Measurements from ENCODE around the gene CCL23. TPM values are rescaled to one million over a fixed set of nuclear protein-coding genes. Genes with fewer than 3 reads are reported as not detected.

CCL23 gene
- not detected in 5 replicates for total RNA-seq (2022; extraction: Qiagen RNA extraction)

GRCh38 chr17:36017799-36018198 is at the start of gene CCL23:
TSS of gene CCL23 (minus strand) at chr17:36017972. CDS start at chr17:36017897, 75 bp downstream.

GRCh38 chr17:36063786-36064541 is 46.2 kb upstream of the CCL23 start, which contains the start of gene CCL18:
TSS of gene CCL18 (plus strand) at chr17:36064272. CDS start at chr17:36064343, 71 bp downstream.

GRCh38 chr17:36001110-36001771 is 16.5 kb downstream of the CCL23 start, which contains the start of gene CCL15:
TSS of gene CCL15 (minus strand) at chr17:36001553. CDS start at chr17:36001492, 61 bp downstream.

GRCh38 chr17:35986643-35987042 is 31.1 kb downstream of the CCL23 start, which contains the start of gene CCL14:
TSS of gene CCL14 (minus strand) at chr17:35986729. CDS start at chr17:35986649, 80 bp downstream.

GRCh38 chr17:35981246-35981645 is 36.5 kb downstream of the CCL23 start, which contains the start of gene CCL16:
TSS of gene CCL16 (minus strand) at chr17:35981497. CDS start at chr17:35981420, 77 bp downstream.

Other genes with a start within 250 kb of the CCL23 start
- 4.9 to 8.4 TPM (median 7.1 TPM) in 5 replicates for gene MMP28, start 222.3 kb downstream of the CCL23 start, total RNA-seq (2022; extraction: Qiagen RNA extraction)
- gene TAF15, start 208.5 kb downstream of the CCL23 start, total RNA-seq (2022; extraction: Qiagen RNA extraction): 190 to 214 TPM (median 208 TPM) in 5 replicates
- not detected in 5 replicates for gene HEATR9, start 149.1 kb downstream of the CCL23 start, total RNA-seq (2022; extraction: Qiagen RNA extraction)
- 0.79 to 1.5 TPM (median 1.2 TPM) in 5 replicates for gene CCL5, start 137.6 kb downstream of the CCL23 start, total RNA-seq (2022; extraction: Qiagen RNA extraction)
- 2.6 to 3.9 TPM (median 3.4 TPM) in 5 replicates for gene RDM1, start 87.2 kb downstream of the CCL23 start, total RNA-seq (2022; extraction: Qiagen RNA extraction)
- gene LYZL6, start 74.3 kb downstream of the CCL23 start, total RNA-seq (2022; extraction: Qiagen RNA extraction): not detected in 5 replicates
- gene CCL16, start 36.5 kb downstream of the CCL23 start, total RNA-seq (2022; extraction: Qiagen RNA extraction): not detected in 5 replicates
- not detected in 5 replicates for gene CCL14, start 31.2 kb downstream of the CCL23 start, total RNA-seq (2022; extraction: Qiagen RNA extraction)
- not detected in 5 replicates for gene CCL15, start 16.4 kb downstream of the CCL23 start, total RNA-seq (2022; extraction: Qiagen RNA extraction)
- not detected in 5 replicates for gene CCL18, start 46.3 kb upstream of the CCL23 start, total RNA-seq (2022; extraction: Qiagen RNA extraction)
- gene CCL3, start 72.2 kb upstream of the CCL23 start, total RNA-seq (2022; extraction: Qiagen RNA extraction): not detected in 5 replicates
- 0.09 TPM in 1 of 5 replicates, not detected in the others for gene CCL4, start 85.9 kb upstream of the CCL23 start, total RNA-seq (2022; extraction: Qiagen RNA extraction)
- gene TBC1D3B, start 158.7 kb upstream of the CCL23 start, total RNA-seq (2022; extraction: Qiagen RNA extraction): 1.8 to 3.6 TPM (median 3.1 TPM) in 5 replicates
- gene CCL3L1, start 178.8 kb upstream of the CCL23 start, total RNA-seq (2022; extraction: Qiagen RNA extraction): not detected in 5 replicates
- gene CCL4L2, start 193.1 kb upstream of the CCL23 start, total RNA-seq (2022; extraction: Qiagen RNA extraction): not detected in 5 replicates
- gene TBC1D3I, start 246.6 kb upstream of the CCL23 start, total RNA-seq (2022; extraction: Qiagen RNA extraction): 0.17 to 0.42 TPM (median 0.21 TPM) in 5 replicates

All from A549 treated with AZD2906 at 1 μM for 4 hours (cell line).